HL-60 (cell line): ENCODE results near the gene MASP1.

ENCODE experiments used
- CTCF ChIP-seq: IDR thresholded peaks from one replicate; pipeline ENCODE4 v1.5.1; 2011; ENCODE audit warnings: low read length, control low read depth, inconsistent platforms; ENCODE audit not compliant: insufficient read depth
- POLR2AphosphoS5 ChIP-seq: IDR thresholded peaks from 2 replicates; pipeline ENCODE4 v1.6.1; 2012; ENCODE audit warnings: low read depth
- SPI1 ChIP-seq: IDR thresholded peaks from 2 replicates; pipeline ENCODE4 v1.6.1; 2012; ENCODE audit warnings: low read depth, mild to moderate bottlenecking, borderline replicate concordance
- TF ChIP-seq, protein P1 (sequence below): IDR thresholded peaks from 2 replicates; pipeline ENCODE4 v1.6.1; 2012; ENCODE audit warnings: low read depth; ENCODE audit not compliant: insufficient replicate concordance

DNA sequence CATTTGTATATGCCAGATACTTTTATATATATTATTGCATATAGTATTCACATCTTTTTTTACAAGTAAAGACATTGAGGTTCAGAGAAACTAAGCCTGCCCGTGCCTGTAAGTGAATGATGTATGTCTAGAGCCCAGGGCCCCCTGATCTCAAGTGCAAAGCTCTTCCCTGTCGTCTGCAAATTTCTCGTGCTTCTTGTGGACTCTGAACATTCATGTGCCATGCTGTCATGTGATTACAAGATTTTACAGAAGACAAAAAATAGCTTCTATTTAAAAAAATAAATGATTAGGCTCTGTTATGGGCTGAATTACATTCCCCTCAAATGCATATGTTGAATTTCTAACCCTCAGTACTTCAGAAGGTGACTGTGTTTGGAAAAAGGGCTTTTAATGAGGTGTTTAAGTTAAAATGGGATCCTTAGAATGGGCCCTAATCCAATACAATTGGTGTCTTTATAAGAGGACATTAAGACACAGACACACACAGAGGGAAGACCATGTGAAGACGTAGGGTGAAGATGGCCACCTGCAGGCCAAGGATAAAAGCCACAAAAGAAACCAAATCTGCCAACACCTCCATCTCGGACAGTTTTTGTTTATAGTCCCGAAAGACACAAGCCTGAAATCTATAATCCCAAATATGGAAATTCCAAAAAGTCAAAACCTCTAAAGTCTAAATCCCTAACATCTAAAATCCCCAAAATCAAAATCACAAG is 3.9 kb upstream of the MASP1 start:
- TF ChIP-seq CTCF (no peak), POLR2AphosphoS5 (no peak), SPI1 (no peak)
- TF ChIP-seq, protein P1, sequence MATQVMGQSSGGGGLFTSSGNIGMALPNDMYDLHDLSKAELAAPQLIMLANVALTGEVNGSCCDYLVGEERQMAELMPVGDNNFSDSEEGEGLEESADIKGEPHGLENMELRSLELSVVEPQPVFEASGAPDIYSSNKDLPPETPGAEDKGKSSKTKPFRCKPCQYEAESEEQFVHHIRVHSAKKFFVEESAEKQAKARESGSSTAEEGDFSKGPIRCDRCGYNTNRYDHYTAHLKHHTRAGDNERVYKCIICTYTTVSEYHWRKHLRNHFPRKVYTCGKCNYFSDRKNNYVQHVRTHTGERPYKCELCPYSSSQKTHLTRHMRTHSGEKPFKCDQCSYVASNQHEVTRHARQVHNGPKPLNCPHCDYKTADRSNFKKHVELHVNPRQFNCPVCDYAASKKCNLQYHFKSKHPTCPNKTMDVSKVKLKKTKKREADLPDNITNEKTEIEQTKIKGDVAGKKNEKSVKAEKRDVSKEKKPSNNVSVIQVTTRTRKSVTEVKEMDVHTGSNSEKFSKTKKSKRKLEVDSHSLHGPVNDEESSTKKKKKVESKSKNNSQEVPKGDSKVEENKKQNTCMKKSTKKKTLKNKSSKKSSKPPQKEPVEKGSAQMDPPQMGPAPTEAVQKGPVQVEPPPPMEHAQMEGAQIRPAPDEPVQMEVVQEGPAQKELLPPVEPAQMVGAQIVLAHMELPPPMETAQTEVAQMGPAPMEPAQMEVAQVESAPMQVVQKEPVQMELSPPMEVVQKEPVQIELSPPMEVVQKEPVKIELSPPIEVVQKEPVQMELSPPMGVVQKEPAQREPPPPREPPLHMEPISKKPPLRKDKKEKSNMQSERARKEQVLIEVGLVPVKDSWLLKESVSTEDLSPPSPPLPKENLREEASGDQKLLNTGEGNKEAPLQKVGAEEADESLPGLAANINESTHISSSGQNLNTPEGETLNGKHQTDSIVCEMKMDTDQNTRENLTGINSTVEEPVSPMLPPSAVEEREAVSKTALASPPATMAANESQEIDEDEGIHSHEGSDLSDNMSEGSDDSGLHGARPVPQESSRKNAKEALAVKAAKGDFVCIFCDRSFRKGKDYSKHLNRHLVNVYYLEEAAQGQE: no peak
